ENCODE measurements around the gene NUDT4B.
"Not testable (repeated sequence)": the region's sequence is repeated elsewhere in the genome, so short reads cannot be mapped to it uniquely, and the experiment has no call there.

GRCh38 chr1:148735538-148735937, 13.0 kb upstream of the NUDT4B start:
- not testable (repeated sequence) for TF ChIP-seq CTCF, POLR2A, POLR2AphosphoS5 (IDR thresholded peaks at IDR 0.05)

All from transverse colon (tissue), 4 donors.